NCI-H1417 (cell line): ENCODE data around the gene KCNMB4.
"Not testable (repeated sequence)": the region's sequence is repeated elsewhere in the genome, so short reads cannot be mapped to it uniquely, and the experiment has no call there.

Experiments used
- DNase-seq, 3 experiments: peaks; one replicate each; lab custom pipeline; 2025; lab: John Stamatoyannopoulos, UW

KCNMB4 gene

GRCh38 chr12:70372881-70373280 lies 6.8 kb downstream of the KCNMB4 start:
- DNase-seq: no peak

GRCh38 chr12:70379846-70380245 lies 13.8 kb downstream of the KCNMB4 start:
- no peak for DNase-seq

GRCh38 chr12:70383484-70383883 lies 17.4 kb downstream of the KCNMB4 start:
- DNase-seq: no peak

GRCh38 chr12:70383886-70384285 lies 17.8 kb downstream of the KCNMB4 start:
- DNase-seq: no peak

- no peak for DNase-seq
Measured at GRCh38 chr12:70386771-70387170, 20.7 kb downstream of the KCNMB4 start.

GRCh38 chr12:70389678-70390077 lies 23.6 kb downstream of the KCNMB4 start:
- DNase-seq: no peak

GRCh38 chr12:70392631-70393030 lies 26.5 kb downstream of the KCNMB4 start:
- DNase-seq: not testable (repeated sequence)

GRCh38 chr12:70393787-70394499 lies 27.9 kb downstream of the KCNMB4 start:
- DNase-seq: no peak

GRCh38 chr12:70398002-70398401 lies 31.9 kb downstream of the KCNMB4 start:
- DNase-seq: no peak

GRCh38 chr12:70398862-70399261 lies 32.8 kb downstream of the KCNMB4 start:
- DNase-seq: no peak

- DNase-seq: no peak
Measured at GRCh38 chr12:70399311-70399710, 33.2 kb downstream of the KCNMB4 start.

- DNase-seq: peak in 2 of 3 experiments; percentile 12 to 63
Measured at GRCh38 chr12:70400124-70400523, 34.0 kb downstream of the KCNMB4 start.

GRCh38 chr12:70402597-70402996 lies 36.5 kb downstream of the KCNMB4 start:
- no peak for DNase-seq

GRCh38 chr12:70403826-70404225 lies 37.7 kb downstream of the KCNMB4 start:
- DNase-seq: no peak

GRCh38 chr12:70408004-70408790 lies 42.1 kb downstream of the KCNMB4 start:
- DNase-seq: no peak

- no peak for DNase-seq
Measured at GRCh38 chr12:70415987-70416386, 49.9 kb downstream of the KCNMB4 start.

GRCh38 chr12:70417121-70417520 lies 51.0 kb downstream of the KCNMB4 start:
- no peak for DNase-seq

GRCh38 chr12:70418101-70418500 lies 52.0 kb downstream of the KCNMB4 start:
- no peak for DNase-seq

GRCh38 chr12:70422631-70423030 lies 56.5 kb downstream of the KCNMB4 start:
- DNase-seq: no peak

- DNase-seq: no peak
Measured at GRCh38 chr12:70426620-70427019, 60.5 kb downstream of the KCNMB4 start.

- no peak for DNase-seq
Measured at GRCh38 chr12:70427611-70428010, 61.5 kb downstream of the KCNMB4 start.

GRCh38 chr12:70430400-70430799 lies 64.3 kb downstream of the KCNMB4 start:
- no peak for DNase-seq

- no peak for DNase-seq
Measured at GRCh38 chr12:70436836-70437235, 70.7 kb downstream of the KCNMB4 start.
